ENCODE measurements around the gene NCAN.

- TF ChIP-seq EZH2phosphoT487 (IDR thresholded peaks at IDR 0.05; ENCODE audit: borderline replicate concordance, low read length), result no peak
- TF ChIP-seq, protein P1, sequence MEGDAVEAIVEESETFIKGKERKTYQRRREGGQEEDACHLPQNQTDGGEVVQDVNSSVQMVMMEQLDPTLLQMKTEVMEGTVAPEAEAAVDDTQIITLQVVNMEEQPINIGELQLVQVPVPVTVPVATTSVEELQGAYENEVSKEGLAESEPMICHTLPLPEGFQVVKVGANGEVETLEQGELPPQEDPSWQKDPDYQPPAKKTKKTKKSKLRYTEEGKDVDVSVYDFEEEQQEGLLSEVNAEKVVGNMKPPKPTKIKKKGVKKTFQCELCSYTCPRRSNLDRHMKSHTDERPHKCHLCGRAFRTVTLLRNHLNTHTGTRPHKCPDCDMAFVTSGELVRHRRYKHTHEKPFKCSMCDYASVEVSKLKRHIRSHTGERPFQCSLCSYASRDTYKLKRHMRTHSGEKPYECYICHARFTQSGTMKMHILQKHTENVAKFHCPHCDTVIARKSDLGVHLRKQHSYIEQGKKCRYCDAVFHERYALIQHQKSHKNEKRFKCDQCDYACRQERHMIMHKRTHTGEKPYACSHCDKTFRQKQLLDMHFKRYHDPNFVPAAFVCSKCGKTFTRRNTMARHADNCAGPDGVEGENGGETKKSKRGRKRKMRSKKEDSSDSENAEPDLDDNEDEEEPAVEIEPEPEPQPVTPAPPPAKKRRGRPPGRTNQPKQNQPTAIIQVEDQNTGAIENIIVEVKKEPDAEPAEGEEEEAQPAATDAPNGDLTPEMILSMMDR (conservative IDR thresholded peaks at IDR 0.05; ENCODE audit: low read depth, low read length), result no peak
Observed at GRCh38 chr19:19240476-19240875, 28.7 kb downstream of the NCAN start.

Measured in PC-3 (cell line).